PC-3 (cell line): ENCODE data around the gene PDCD11. TPM values are rescaled to one million over a fixed set of nuclear protein-coding genes. Genes with fewer than 3 reads are reported as not detected.
"Not testable (repeated sequence)": the region's sequence is repeated elsewhere in the genome, so short reads cannot be mapped to it uniquely, and the experiment has no call there.

Experiments used
- ATAC-seq: fragments of 200-7000 bp; cut with Tn5 transposase; 2 replicates; pipeline ENCODE4 v1.9.1; 2020; ENCODE audit warnings: mild to moderate bottlenecking, moderate library complexity
- BruUV-seq: library from RNA; stranded (reverse); fragments of 400-500 nt; replicated peaks from 2 replicates; lab custom pipeline; 2021; lab: Mats Ljungman, UMichigan
- CTCF ChIA-PET: fragments of 300-600 bp; sonication (Branson Sonifier 250); formaldehyde crosslinking; loops from one replicate; lab custom pipeline; 2022; ENCODE audit warnings: antibody characterized with exemption; lab: Charles Lee
- POLR2A ChIA-PET: fragments of 300-600 bp; sonication (Branson Sonifier 250); formaldehyde crosslinking; loops from one replicate; lab custom pipeline; 2022; ENCODE audit warnings: antibody characterized with exemption; ENCODE audit not compliant: unreplicated experiment; lab: Charles Lee
- DNase-seq: peaks from one replicate; pipeline ENCODE4 v3.0.0-alpha.2; 2015
- H2AFZ ChIP-seq: fragments of 300-600 bp; sonication (generic); 2 replicates; pipeline ENCODE4 v1.6.0; 2016; ENCODE audit warnings: antibody characterized with exemption, low read length
- H3F3A ChIP-seq: fragments of 300-600 bp; sonication (generic); one replicate; pipeline ENCODE4 v1.6.0; 2017; ENCODE audit warnings: antibody characterized with exemption, low read length, control low read depth, mild to moderate bottlenecking; ENCODE audit not compliant: unreplicated experiment
- H3K27ac ChIP-seq: fragments of 300-600 bp; sonication (generic); 2 replicates; pipeline ENCODE4 v1.5.1; 2016; ENCODE audit warnings: mild to moderate bottlenecking, low read length
- H3K27me3 ChIP-seq: fragments of 300-600 bp; sonication (generic); 2 replicates; pipeline ENCODE4 v1.6.1; 2016; ENCODE audit warnings: low read length, mixed read lengths
- H3K36me3 ChIP-seq: fragments of 300-600 bp; sonication (generic); 2 replicates; pipeline ENCODE4 v1.6.1; 2016; ENCODE audit warnings: low read depth, mixed run types, low read length, mixed read lengths
- H3K4me1 ChIP-seq: fragments of 300-600 bp; sonication (generic); 2 replicates; pipeline ENCODE4 v1.5.1; 2016; ENCODE audit warnings: low read length; ENCODE audit not compliant: insufficient read depth
- H3K4me2 ChIP-seq: fragments of 300-600 bp; sonication (generic); 2 replicates; pipeline ENCODE4 v1.6.0; 2016; ENCODE audit warnings: low read length
- H3K4me3 ChIP-seq: fragments of 300-600 bp; sonication (generic); 2 replicates; pipeline ENCODE4 v1.5.1; 2016; ENCODE audit warnings: mild to moderate bottlenecking, low read length, mixed read lengths
- H3K79me2 ChIP-seq: fragments of 300-600 bp; sonication (generic); 2 replicates; pipeline ENCODE4 v1.6.1; 2017; ENCODE audit warnings: low read length, mixed read lengths
- H3K9ac ChIP-seq: fragments of 300-600 bp; sonication (generic); 2 replicates; pipeline ENCODE4 v1.6.0; 2016; ENCODE audit warnings: mild to moderate bottlenecking, low read length
- H3K9me2 ChIP-seq: fragments of 300-600 bp; sonication (generic); replicated peaks from 2 replicates; pipeline ENCODE4 v1.6.1; 2016; ENCODE audit warnings: mixed run types, low read length, mixed read lengths
- H3K9me3 ChIP-seq: fragments of 300-600 bp; sonication (generic); 2 replicates; pipeline ENCODE4 v1.6.1; 2016; ENCODE audit warnings: low read length, mixed read lengths
- H4K20me1 ChIP-seq: fragments of 300-600 bp; sonication (generic); 2 replicates; pipeline ENCODE4 v1.6.1; 2016; ENCODE audit warnings: low read length, mixed read lengths
- CTCF ChIP-seq: fragments of 300-600 bp; sonication (generic); conservative IDR thresholded peaks from 2 replicates; pipeline ENCODE4 v1.5.1; 2017; ENCODE audit warnings: antibody characterized with exemption, low read depth, mild to moderate bottlenecking, low read length
- EZH2 ChIP-seq: fragments of 300-600 bp; sonication (generic); IDR thresholded peaks from one replicate; pipeline ENCODE4 v1.6.1; 2017; ENCODE audit warnings: antibody characterized with exemption, mild to moderate bottlenecking, low read length; ENCODE audit not compliant: unreplicated experiment
- EZH2phosphoT487 ChIP-seq: fragments of 300-600 bp; sonication (generic); IDR thresholded peaks from 2 replicates; pipeline ENCODE4 v1.6.1; 2018; ENCODE audit warnings: mild to moderate bottlenecking, antibody characterized with exemption, low read length, borderline replicate concordance
- intact Hi-C: fragments of 100-400 bp; cut with micrococcal nuclease; formaldehyde crosslinking; loops from 2 replicates; pipeline ENCODE4 v1.9.0; 2023
- total RNA-seq: library from RNA; depleted of rRNA; stranded (reverse); fragments of >200 nt; gene quantifications from 2 replicates; pipeline ENCODE4 v1.2.3, GENCODE V29; 2014

PDCD11 gene
- total RNA-seq, 1 experiment from 2014 or later = 41.9 TPM

GRCh38 chr10:103480521-103480920 lies 84.1 kb downstream of the PDCD11 start:
- DNase-seq = peak; percentile 49
- ATAC-seq = peak; percentile 10

DNA sequence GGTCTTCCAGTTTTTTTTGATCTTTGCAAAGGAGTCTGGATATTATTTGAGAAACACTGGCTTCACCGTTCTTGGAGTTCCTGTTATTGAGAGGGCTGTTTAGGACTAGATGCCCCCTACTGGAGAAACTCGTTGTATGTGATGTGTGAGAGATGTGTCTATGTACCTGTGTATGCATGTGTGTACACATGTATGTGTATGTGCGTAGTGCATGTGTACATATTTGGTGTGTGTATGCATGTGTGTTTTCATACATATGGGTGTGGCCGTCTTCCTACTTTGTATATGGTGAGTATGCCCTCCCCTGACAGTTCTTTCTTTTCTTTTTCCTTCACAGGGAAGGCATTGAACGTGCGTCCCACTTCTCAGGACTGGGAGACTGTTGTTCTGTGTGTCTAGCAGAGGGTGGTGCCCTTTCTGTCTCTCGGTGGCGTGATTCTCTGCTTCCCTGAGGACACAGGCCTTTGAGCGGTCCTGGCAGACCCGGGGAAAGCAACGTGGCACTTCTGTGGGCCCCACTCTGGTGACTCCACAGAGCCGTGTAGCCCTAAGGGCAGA lies 85.6 kb downstream of the PDCD11 start:
- TF ChIP-seq EZH2 (no peak), CTCF (peak; percentile 72), EZH2phosphoT487 (no peak)
- Histone ChIP-seq H4K20me1 (no peaks in the 10 kb centered on the region), H3K27me3 (no peaks in the 10 kb centered on the region), H3K36me3 (no peaks in the 10 kb centered on the region), H3F3A (no peaks in the 10 kb centered on the region), H3K79me2 (no peaks in the 10 kb centered on the region), H3K4me1 (peaks cover 23% of the 10 kb centered on the region), H3K9ac (no peak overlapping the region), H3K9me3 (no peaks in the 10 kb centered on the region), H3K4me3 (no peak overlapping the region), H2AFZ (no peak overlapping the region), H3K9me2 (no peaks in the 10 kb centered on the region), H3K27ac (no peak overlapping the region), H3K4me2 (no peak overlapping the region)
- POLR2A ChIA-PET = no interaction called here
- intact Hi-C loops = loop anchor here (2.0 to 5.0 kb wide), 2 partner anchors 29 to 50 kb away; partner anchors contain the start of gene CALHM2
- ATAC-seq = peak; percentile 37
- peak; percentile 69 for DNase-seq
- no TSS peak for BruUV-seq
- CTCF ChIA-PET = interaction anchor here (0.6 kb wide), 1 partner anchor 63 kb away, joined by 9 read pairs; no protein-coding TSS in a partner anchor

More at GRCh38 chr10:103480521-103480920, 84.1 kb downstream of the PDCD11 start:
- H3K9me2 ChIP-seq = no peaks in the 10 kb centered on the region
- ChIA-PET POLR2A (no interaction called here), CTCF (interaction anchor here (0.9 kb wide), 1 partner anchor 206 kb away, joined by 4 read pairs; no protein-coding TSS in a partner anchor)
- no peaks in the 10 kb centered on the region for H3K79me2 ChIP-seq
- no peak overlapping the region for H3K4me3 ChIP-seq
- peaks cover 23% of the 10 kb centered on the region for H3K4me1 ChIP-seq
- BruUV-seq = no TSS peak
- H2AFZ ChIP-seq = no peak overlapping the region
- no peaks in the 10 kb centered on the region for H3K27me3 ChIP-seq
- H3K9ac ChIP-seq = no peak overlapping the region
- H3K27ac ChIP-seq = no peak overlapping the region
- TF ChIP-seq EZH2 (no peak), CTCF (no peak), EZH2phosphoT487 (no peak)
- no peaks in the 10 kb centered on the region for H4K20me1 ChIP-seq
- no peaks in the 10 kb centered on the region for H3K9me3 ChIP-seq
- H3F3A ChIP-seq = no peaks in the 10 kb centered on the region
- intact Hi-C loops = loop anchor here (5.0 kb wide), 1 partner anchor 48 kb away; no protein-coding TSS in a partner anchor
- H3K36me3 ChIP-seq = no peaks in the 10 kb centered on the region; the same call in 1 of the 2 replicates
- no peak overlapping the region for H3K4me2 ChIP-seq

GRCh38 chr10:103486635-103487409 lies 90.4 kb downstream of the PDCD11 start:
- ATAC-seq, BruUV-seq, POLR2A ChIA-PET: not testable (repeated sequence)

More at GRCh38 chr10:103486635-103487409, 90.4 kb downstream of the PDCD11 start:
- H4K20me1 ChIP-seq, H2AFZ ChIP-seq, H3K27me3 ChIP-seq, H3K9me3 ChIP-seq, H3K9me2 ChIP-seq, H3K36me3 ChIP-seq, H3K79me2 ChIP-seq, H3K4me2 ChIP-seq, DNase-seq, intact Hi-C loops, H3K4me1 ChIP-seq, H3K9ac ChIP-seq, H3K4me3 ChIP-seq, H3K27ac ChIP-seq, H3F3A ChIP-seq: not testable (repeated sequence)
- CTCF ChIA-PET = interaction anchor here (0.6 to 1.4 kb wide), 3 partner anchors 55 to 261 kb away, joined by 3 to 6 read pairs (median 4); no protein-coding TSS in a partner anchor
